Aorta (tissue), 5 donors: ENCODE data around the gene WDR54. TPM values are rescaled to one million over a fixed set of nuclear protein-coding genes. Genes with fewer than 3 reads are reported as not detected.
A peak's percentile ranks its signal among the peaks of the same experiment; 100 is the strongest.
"Not testable (repeated sequence)": the region's sequence is repeated elsewhere in the genome, so short reads cannot be mapped to it uniquely, and the experiment has no call there.

Source experiments
- ATAC-seq: fragments of 200-7000 bp; cut with Tn5 transposase; one replicate; pipeline ENCODE4 v1.9.1; 2022; ENCODE audit warnings: moderate library complexity; ENCODE audit not compliant: low FRiP score
- DNase-seq, 2 donors: peaks; one replicate each; pipeline ENCODE4 v3.0.0-alpha.2; 2020
- H3K27ac ChIP-seq, 2 donors: one replicate each; pipeline ENCODE4 v1.5.1; 2013; ENCODE audit warnings: low read length in 2 of 2, mild to moderate bottlenecking in 2 of 2, moderate library complexity in 2 of 2, control low read depth in 1 of 2, inconsistent platforms in 1 of 2, low read depth in 1 of 2
- H3K27me3 ChIP-seq, 2 donors: one replicate each; pipeline ENCODE4 v1.6.1; 2013; ENCODE audit warnings: control low read depth in 1 of 2, low read length in 1 of 2, mild to moderate bottlenecking in 1 of 2, moderate library complexity in 1 of 2; ENCODE audit not compliant: insufficient read depth in 2 of 2, control insufficient read depth in 1 of 2
- H3K36me3 ChIP-seq, 2 donors: one replicate each; pipeline ENCODE4 v1.6.1; 2013; ENCODE audit warnings: control low read depth in 1 of 2, low read length in 1 of 2, mild to moderate bottlenecking in 1 of 2; ENCODE audit not compliant: insufficient read depth in 2 of 2, control insufficient read depth in 1 of 2
- H3K4me1 ChIP-seq, 2 donors: one replicate each; pipeline ENCODE4 v1.6.1; 2013; ENCODE audit warnings: low read length in 2 of 2, control low read depth in 1 of 2, mild to moderate bottlenecking in 1 of 2, moderate library complexity in 1 of 2; ENCODE audit not compliant: insufficient read depth in 2 of 2, control insufficient read depth in 1 of 2
- H3K4me3 ChIP-seq, 2 donors: one replicate each; pipeline ENCODE4 v1.5.1; 2013; ENCODE audit warnings: low read length in 2 of 2, control low read depth in 1 of 2, mild to moderate bottlenecking in 1 of 2
- H3K9me3 ChIP-seq: one replicate; pipeline ENCODE4 v1.6.1; 2013; ENCODE audit warnings: mild to moderate bottlenecking, low read length; ENCODE audit not compliant: control insufficient read depth
- WGBS, 2 donors: extraction: QIAGEN DNeasy Blood & Tissue Kit; methylation state at CpG; one replicate each; pipeline ENCODE4 v1.1.7; 2013; 5-methylcytosine and 5-hydroxymethylcytosine counted together
- intact Hi-C, 2 donors: fragments of 100-400 bp; cut with DNase I; formaldehyde crosslinking; loops; one replicate each; pipeline versions ENCODE4 v1.14.2 to v1.15.0; 2022
- polyA plus RNA-seq, 2 donors: library from polyadenylated mRNA; stranded (reverse); fragments of 200-250 nt; gene quantifications; one replicate each; pipeline ENCODE4 v1.2.3, GENCODE V29; 2013
- total RNA-seq, 2 donors: library from RNA; stranded (reverse); fragmentation: NEBNext Ultra II Directional; extraction: Animal tissue kit (Norgen Biotek cat#: 25700); gene quantifications; one replicate each; pipeline ENCODE4 v1.2.1, GENCODE V29; 2021
- donor health status: healthy with polysubstance abuse.
- donor health status: Bipolar disorder and iron deficiency.
- donor health status: DM: no; HTN: no; CAD: no.
- donor health status: DM: no; HTN: no; CAD: no.
- donor health status: DM: yes; HTN: yes; CAD: no.

The WDR54 gene
- total and polyA plus RNA-seq, 4 donors: 6.3 to 19.9 (median 8.4) TPM

DNA sequence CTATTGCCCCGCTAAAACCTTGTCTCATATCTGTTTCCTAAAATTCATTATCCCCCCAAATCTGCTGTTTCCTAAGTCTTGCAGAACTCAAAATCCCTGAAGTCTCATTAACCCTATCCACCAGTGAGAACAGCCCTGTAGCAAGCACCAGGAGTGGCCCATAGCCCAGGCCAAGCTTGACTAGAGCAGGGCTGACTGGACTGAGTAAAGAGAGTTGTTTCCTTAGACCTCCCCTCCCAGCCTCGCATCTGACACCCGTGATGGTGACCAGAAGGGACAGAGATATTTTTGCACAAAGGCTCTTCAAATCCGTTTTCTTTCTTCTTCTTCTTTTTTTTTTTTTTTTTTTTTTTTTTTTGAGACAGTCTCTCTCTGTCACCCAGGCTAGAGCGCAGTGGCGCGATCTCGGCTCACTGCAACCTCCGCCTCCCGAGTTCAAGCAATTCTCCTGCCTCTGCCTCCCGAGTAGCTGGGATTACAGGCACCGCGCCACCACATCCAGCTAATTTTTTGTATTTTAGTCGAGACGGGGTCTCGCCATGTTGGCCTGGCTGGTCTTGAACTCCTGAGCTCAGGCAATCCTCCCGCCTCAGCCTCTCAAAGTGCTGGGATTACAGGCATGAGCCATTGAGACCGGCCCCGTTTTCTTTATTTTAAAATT, 957 bp upstream of the WDR54 start:
- H3K27ac ChIP-seq, H3K4me3 ChIP-seq, intact Hi-C loops, H3K27me3 ChIP-seq, H3K9me3 ChIP-seq, H3K36me3 ChIP-seq, DNase-seq, H3K4me1 ChIP-seq, ATAC-seq: not testable (repeated sequence)
- 78 to 79% methylated on average over 18 to 19 of the region's 19 CpGs for WGBS, 2 donors

DNA sequence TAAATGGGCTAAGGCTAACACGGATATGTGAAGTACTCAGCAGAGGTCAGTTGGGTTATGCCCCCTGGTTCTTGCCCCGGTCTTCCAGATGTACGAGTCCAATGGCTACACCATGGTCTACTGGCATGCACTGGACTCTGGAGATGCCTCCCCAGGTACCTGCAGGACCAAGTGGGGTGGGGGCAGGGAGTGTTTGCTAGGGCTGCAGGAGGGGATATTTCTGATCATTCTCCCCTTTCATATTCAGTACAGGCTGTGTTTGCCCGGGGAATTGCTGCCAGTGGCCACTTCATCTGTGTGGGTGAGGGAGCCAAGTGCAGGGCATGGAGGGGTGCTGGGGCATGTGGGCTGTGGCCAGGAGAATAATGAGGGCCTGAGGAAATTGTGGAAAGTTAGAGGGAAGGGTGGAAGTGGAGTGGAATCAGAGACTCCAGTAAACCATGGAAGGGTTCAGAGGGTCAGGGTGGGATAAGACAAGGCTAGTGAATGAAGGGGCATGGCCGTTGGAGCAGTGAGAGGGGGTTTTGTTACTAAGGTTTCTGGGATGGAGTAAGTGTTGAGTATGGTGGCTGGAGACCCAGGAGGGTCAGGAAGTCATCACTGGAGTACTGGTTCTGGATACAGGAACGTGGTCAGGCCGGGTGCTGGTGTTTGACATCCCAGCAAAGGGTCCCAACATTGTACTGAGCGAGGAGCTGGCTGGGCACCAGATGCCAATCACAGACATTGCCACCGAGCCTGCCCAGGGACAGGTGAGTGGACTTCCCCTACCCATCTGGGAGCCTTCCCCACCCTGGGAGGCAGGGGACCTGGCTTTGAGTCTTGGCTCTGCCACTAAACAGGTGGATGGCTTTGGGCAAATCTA, 1.9 kb downstream of the WDR54 start:
- 60 to 69% methylated on average over 9 of the region's 9 CpGs for WGBS, 2 donors
- Histone ChIP-seq H3K9me3 (no peaks in the 10 kb centered on the region), H3K27me3 (no peaks in the 10 kb centered on the region), H3K27ac (no peak overlapping the region), H3K4me3 (no peak overlapping the region), H3K36me3 (no peaks in the 10 kb centered on the region), H3K4me1 (no peaks in the 10 kb centered on the region)
- DNase-seq: no peak
- ATAC-seq: no peak
- intact Hi-C loops: no loop called here

DNA sequence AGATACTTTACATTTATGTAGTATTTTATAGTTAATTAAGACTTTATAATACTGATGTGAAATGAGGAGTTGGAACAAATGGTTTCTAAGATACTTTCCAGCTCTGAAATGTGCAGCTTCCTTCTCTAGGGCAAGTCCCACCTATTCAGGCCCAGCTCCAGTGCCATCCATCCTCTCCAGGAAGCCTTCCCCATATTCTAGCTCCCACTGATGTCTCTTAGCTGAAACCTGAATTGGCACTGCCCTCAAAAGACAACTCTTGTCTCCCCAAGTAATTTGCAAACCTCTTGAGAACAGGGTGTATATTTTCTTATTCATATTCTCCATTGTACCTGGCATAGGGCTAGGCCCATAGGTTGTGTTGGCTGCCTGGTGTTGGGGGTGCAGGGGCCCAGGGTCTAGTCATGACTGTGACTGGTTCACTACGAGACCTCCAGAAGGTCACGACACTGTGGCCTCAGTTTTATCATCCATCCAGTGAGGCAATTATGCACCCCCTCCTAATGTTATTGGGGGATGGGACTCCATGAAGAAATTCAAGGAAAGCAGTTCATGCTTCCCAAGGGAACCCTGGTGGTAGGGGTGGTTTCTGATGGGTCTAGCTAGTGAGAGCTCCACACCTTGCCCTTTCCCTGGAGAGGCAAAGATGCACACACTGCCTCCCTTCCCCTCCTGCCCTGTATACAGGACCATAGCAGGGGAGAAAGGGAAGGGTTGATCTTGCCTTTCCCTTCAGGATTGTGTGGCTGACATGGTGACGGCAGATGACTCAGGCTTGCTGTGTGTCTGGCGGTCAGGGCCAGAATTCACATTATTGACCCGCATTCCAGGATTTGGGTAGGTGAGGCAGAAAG, 2.8 kb downstream of the WDR54 start:
- ATAC-seq (no peak), DNase-seq (peak in 1 of 2 donors; percentile 11)
- 71 to 73% methylated on average over 5 of the region's 5 CpGs for WGBS, 2 donors
- Histone ChIP-seq H3K9me3 (no peaks in the 10 kb centered on the region), H3K27ac (no peak overlapping the region), H3K27me3 (no peaks in the 10 kb centered on the region), H3K4me1 (no peaks in the 10 kb centered on the region), H3K36me3 (no peaks in the 10 kb centered on the region), H3K4me3 (no peak overlapping the region)
- intact Hi-C loops: no loop called here

DNA sequence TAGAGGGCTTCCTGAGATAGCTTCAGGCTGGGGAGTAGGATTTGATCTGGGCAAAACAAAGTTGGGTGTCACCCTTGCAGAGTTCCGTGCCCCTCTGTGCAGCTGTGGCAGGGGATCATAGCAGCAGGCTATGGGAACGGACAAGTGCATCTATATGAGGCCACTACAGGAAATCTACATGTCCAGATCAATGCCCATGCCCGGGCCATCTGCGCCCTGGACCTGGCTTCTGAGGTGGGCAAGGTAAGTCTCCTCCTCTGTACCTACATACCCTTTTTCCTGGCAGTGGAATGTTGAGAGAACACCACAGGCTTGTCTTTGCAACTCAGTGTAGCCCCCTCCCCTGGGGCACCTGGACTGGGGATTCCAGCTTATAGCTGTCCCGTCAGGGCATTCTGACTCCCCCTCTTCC, 3.5 kb downstream of the WDR54 start:
- no peak overlapping the region for H3K4me3 ChIP-seq
- intact Hi-C loops: no loop called here
- H3K4me1 ChIP-seq: no peaks in the 10 kb centered on the region
- H3K27me3 ChIP-seq: no peaks in the 10 kb centered on the region
- H3K27ac ChIP-seq: no peak overlapping the region
- H3K9me3 ChIP-seq: no peaks in the 10 kb centered on the region
- ATAC-seq: no peak
- no peaks in the 10 kb centered on the region for H3K36me3 ChIP-seq
- whole genome bisulfite sequencing, 2 donors: 73 to 87% methylated on average over 5 of the region's 5 CpGs
- DNase-seq: no peak

DNA sequence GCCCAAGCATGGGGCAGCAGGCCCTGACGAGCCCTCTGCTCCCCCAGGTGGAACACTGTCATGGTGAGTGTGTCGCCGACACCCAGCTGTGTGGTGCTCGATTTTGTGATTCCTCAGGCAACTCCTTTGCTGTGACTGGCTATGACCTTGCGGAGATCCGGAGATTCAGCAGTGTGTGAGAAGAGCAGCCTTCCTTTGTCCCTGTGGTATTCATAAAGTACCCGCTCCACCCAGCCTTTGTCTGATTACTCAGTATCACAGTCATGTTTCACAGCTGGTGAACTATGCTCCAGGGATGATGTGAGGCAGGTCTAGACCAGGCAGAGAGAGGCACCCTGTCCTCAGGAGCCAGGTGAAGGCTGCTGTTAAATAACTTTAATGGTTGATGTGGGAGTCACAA, 4.0 kb downstream of the WDR54 start:
- H3K9me3 ChIP-seq: no peaks in the 10 kb centered on the region
- H3K27ac ChIP-seq: no peak overlapping the region
- DNase-seq (no peak), ATAC-seq (no peak)
- no peak overlapping the region for H3K4me3 ChIP-seq
- no peaks in the 10 kb centered on the region for H3K36me3 ChIP-seq
- intact Hi-C loops: no loop called here
- no peaks in the 10 kb centered on the region for H3K4me1 ChIP-seq
- WGBS, 2 donors: 79 to 82% methylated on average over 7 of the region's 7 CpGs
- H3K27me3 ChIP-seq: no peaks in the 10 kb centered on the region

DNA sequence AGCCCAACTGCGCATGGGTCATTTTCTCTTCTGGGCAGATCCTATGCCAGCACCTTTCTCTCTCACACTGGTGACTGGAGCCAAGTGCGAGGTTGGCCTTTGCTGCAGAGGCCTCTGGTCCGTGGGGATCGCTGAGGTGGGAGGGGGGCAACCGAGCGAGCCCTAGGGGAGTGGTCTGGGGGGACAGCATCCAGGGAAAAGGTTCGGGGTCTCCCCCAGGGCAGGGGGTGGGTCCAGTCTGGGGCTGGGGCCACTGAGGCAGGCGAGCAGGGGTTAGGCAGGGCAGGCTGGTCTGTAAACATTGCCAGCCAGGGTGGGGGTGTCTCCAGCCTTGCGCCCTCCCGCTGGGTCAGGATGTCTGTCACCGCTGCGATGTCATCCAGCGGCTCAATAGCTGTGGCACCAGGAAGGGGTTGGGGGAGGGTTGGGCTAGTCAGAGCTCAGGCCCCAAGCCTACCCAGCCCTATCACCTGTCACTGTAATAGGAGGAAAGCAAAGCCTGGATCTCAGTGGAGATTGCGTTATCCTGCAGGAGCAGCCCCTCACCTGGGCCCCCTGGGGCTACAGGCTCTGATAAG, 4.7 kb downstream of the WDR54 start:
- DNase-seq (no peak), ATAC-seq (no peak)
- H3K36me3 ChIP-seq: no peaks in the 10 kb centered on the region
- H3K27me3 ChIP-seq: no peaks in the 10 kb centered on the region
- intact Hi-C loops: no loop called here
- WGBS, 2 donors: 80% methylated on average over 14 of the region's 14 CpGs
- no peak overlapping the region for H3K4me3 ChIP-seq
- no peak overlapping the region for H3K27ac ChIP-seq
- H3K9me3 ChIP-seq: no peaks in the 10 kb centered on the region
- H3K4me1 ChIP-seq: no peaks in the 10 kb centered on the region

DNA sequence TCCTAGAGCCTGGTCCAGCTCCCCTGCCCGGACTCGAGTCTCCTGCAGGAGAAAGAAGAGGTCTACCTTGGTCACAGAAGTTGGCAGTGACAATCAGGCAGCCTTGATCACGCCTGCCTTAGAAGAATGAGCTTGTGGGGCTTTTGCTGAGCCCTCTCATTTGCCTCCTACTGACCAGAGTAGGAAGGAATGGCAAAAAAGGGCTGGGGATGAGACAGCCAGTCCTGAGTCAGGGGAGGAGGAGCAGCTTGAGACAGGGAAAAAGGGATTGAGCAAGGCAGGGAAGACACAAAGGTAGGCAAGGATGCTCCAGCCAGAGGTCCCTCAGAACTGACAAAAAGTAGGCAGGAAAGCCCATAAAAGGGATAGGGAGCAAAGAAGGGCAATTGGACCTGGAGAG, 6.0 kb downstream of the WDR54 start:
- Histone ChIP-seq H3K4me3 (no peak overlapping the region), H3K27me3 (no peaks in the 10 kb centered on the region), H3K4me1 (no peaks in the 10 kb centered on the region), H3K9me3 (no peaks in the 10 kb centered on the region), H3K27ac (no peak overlapping the region), H3K36me3 (no peaks in the 10 kb centered on the region)
- 81 to 88% methylated on average over 3 of the region's 3 CpGs for WGBS, 2 donors
- intact Hi-C loops: no loop called here
- DNase-seq (no peak), ATAC-seq (no peak)

DNA sequence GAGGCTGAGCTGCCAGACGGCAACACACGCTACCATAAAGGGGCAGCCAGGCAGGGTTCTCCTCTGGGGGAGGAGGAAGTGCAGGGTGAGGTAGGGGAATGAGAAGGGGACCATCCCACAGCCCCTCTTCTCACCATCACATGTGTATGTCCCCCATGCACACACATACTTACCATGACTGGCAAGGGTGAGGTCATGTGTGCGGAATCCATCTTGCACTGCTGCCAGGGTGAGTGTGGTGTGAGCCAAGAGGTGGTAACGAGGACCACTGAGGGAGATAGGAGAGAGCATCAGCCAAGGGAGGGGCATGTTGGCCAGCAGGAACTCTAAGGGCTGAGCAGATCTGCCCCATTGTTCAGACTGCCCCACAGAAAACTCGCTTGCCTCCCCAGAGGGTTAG, 7.1 kb downstream of the WDR54 start:
- H3K27me3 ChIP-seq: no peaks in the 10 kb centered on the region
- no peaks in the 10 kb centered on the region for H3K4me1 ChIP-seq
- 59 to 60% methylated on average over 5 of the region's 5 CpGs for WGBS, 2 donors
- no peaks in the 10 kb centered on the region for H3K36me3 ChIP-seq
- intact Hi-C loops: no loop called here
- H3K4me3 ChIP-seq: no peak overlapping the region
- H3K9me3 ChIP-seq: no peaks in the 10 kb centered on the region
- H3K27ac ChIP-seq: no peak overlapping the region
- DNase-seq (no peak), ATAC-seq (no peak)
